Fibroblast of lung (primary cell): Measurements from ENCODE around the gene OR5V1. TPM values are rescaled to one million over a fixed set of nuclear protein-coding genes. Genes with fewer than 3 reads are reported as not detected.

Experiments used
- DNase-seq, 2 donors: peaks; one replicate each; pipeline versions ENCODE4 v3.0.0 to v3.0.0-alpha.2; 2010; ENCODE audit warnings: low read depth in 2 of 2
- H2AFZ ChIP-seq: 2 replicates; pipeline ENCODE4 v1.5.1; 2012; ENCODE audit warnings: low read length, control low read depth, inconsistent platforms
- H3K27ac ChIP-seq: 2 replicates; pipeline ENCODE4 v1.5.1; 2011; ENCODE audit warnings: low read length, control low read depth; ENCODE audit not compliant: insufficient read depth
- H3K27me3 ChIP-seq: 2 replicates; pipeline ENCODE4 v1.5.1; 2011; ENCODE audit warnings: mild to moderate bottlenecking, low read length; ENCODE audit not compliant: control insufficient read depth, insufficient read depth
- H3K36me3 ChIP-seq: 2 replicates; pipeline ENCODE4 v1.5.1; 2011; ENCODE audit warnings: low read length; ENCODE audit not compliant: control insufficient read depth, insufficient read depth
- H3K4me1 ChIP-seq: 2 replicates; pipeline ENCODE4 v1.5.1; 2011; ENCODE audit warnings: low read length; ENCODE audit not compliant: control insufficient read depth, insufficient read depth; ENCODE audit errors: extremely low read depth
- H3K4me2 ChIP-seq: 2 replicates; pipeline ENCODE4 v1.5.1; 2011; ENCODE audit warnings: low read length, control low read depth; ENCODE audit not compliant: insufficient read depth; ENCODE audit errors: extremely low read depth
- H3K4me3 ChIP-seq, 4 experiments: fragments of 200-600 bp in 1 of 4; sonication (generic) in 1 of 4; replicated peaks in 1 of 4; 2 replicates each; pipeline ENCODE4 v1.5.1; 2011 to 2016; ENCODE audit warnings: low read length in 4 of 4, low read depth in 3 of 4, mild to moderate bottlenecking in 3 of 4, control low read depth in 2 of 4, inconsistent platforms in 1 of 4, mixed read lengths in 1 of 4; ENCODE audit not compliant: insufficient read depth in 1 of 4; ENCODE audit errors: control extremely low read depth in 1 of 4
- H3K79me2 ChIP-seq: 2 replicates; pipeline ENCODE4 v1.5.1; 2012; ENCODE audit warnings: mild to moderate bottlenecking, low read length, inconsistent platforms; ENCODE audit not compliant: control insufficient read depth, insufficient read depth
- H3K9ac ChIP-seq: 2 replicates; pipeline ENCODE4 v1.5.1; 2011; ENCODE audit warnings: mild to moderate bottlenecking, low read length, control low read depth; ENCODE audit not compliant: insufficient read depth
- H3K9me3 ChIP-seq: 2 replicates; pipeline ENCODE4 v1.5.1; 2012; ENCODE audit warnings: low read depth, low read length; ENCODE audit not compliant: control insufficient read depth, insufficient read depth
- H4K20me1 ChIP-seq: 2 replicates; pipeline ENCODE4 v1.5.1; 2011; ENCODE audit warnings: low read length; ENCODE audit not compliant: control insufficient read depth, insufficient read depth; ENCODE audit errors: extremely low read depth
- CTCF ChIP-seq, 2 donors: IDR thresholded peaks in 1 of 2; conservative IDR thresholded peaks in 1 of 2; 1 replicate in 1 of 2; 2 replicates in 1 of 2; pipeline ENCODE4 v1.5.1; 2011 to 2012; ENCODE audit warnings: low read length in 2 of 2, control low read depth in 1 of 2, inconsistent platforms in 1 of 2, low read depth in 1 of 2, mild to moderate bottlenecking in 1 of 2
- EZH2 ChIP-seq: IDR thresholded peaks from 2 replicates; pipeline ENCODE4 v1.5.1; 2012; ENCODE audit warnings: low read length, control low read depth, mild to moderate bottlenecking; ENCODE audit errors: missing control alignments
- polyA minus RNA-seq: library from RNA; depleted of rRNA, polyadenylated mRNA; stranded (reverse); fragments of >200 nt; gene quantifications from 2 replicates; pipeline ENCODE4 v1.2.3, GENCODE V29; 2011; ENCODE audit warnings: low replicate concordance
- polyA plus RNA-seq, 2 donors: library from polyadenylated mRNA; depleted of rRNA in 1 of 2; stranded (reverse) in 1 of 2; unstranded in 1 of 2; fragments of >200 nt; gene quantifications; 2 replicates each; pipeline ENCODE4 v1.2.1, GENCODE V29; 2011 to 2012; ENCODE audit warnings: missing spikeins in 1 of 2
- total RNA-seq: library from RNA; depleted of rRNA; stranded (reverse); fragments of >200 nt; gene quantifications from 2 replicates; pipeline ENCODE4 v1.2.1, GENCODE V29; 2014

The OR5V1 gene
- total RNA-seq (not detected in 2 replicates), polyA plus RNA-seq (not detected in 2 replicates), polyA minus RNA-seq (not detected in 2 replicates)
- not detected in 2 replicates for polyA plus RNA-seq (2012)

GRCh38 chr6:29368765-29369164, at the start of gene OR5V1:
Gene OR5V1 (minus strand): TSS chr6:29368865. CDS start chr6:29356195, 12,670 bp downstream.
- Histone ChIP-seq H2AFZ (no peak within 1 kb of the TSS), H3K27me3 (no peaks in the 10 kb centered on the region), H3K36me3 (no peaks in the 10 kb centered on the region), H3K4me2 (no peak within 1 kb of the TSS), H3K27ac (no peak within 1 kb of the TSS), H3K4me3 (no peak within 1 kb of the TSS), H3K9me3 (no peaks in the 10 kb centered on the region), H3K9ac (no peak within 1 kb of the TSS), H3K79me2 (no peaks in the 10 kb centered on the region), H3K4me1 (no peaks in the 10 kb centered on the region), H4K20me1 (no peaks in the 10 kb centered on the region)
- no peak for DNase-seq
- TF ChIP-seq EZH2 (no peak), CTCF (conservative IDR thresholded peaks at IDR 0.05 in 1 of 2, IDR thresholded peaks at IDR 0.05 in 1 of 2; ENCODE audit: low read depth in 1 of 2, low read length in 2 of 2) (no peak)

- Histone ChIP-seq H4K20me1 (no peaks in the 10 kb centered on the region), H2AFZ (no peak within 1 kb of the TSS), H3K27ac (no peak within 1 kb of the TSS), H3K79me2 (no peaks in the 10 kb centered on the region), H3K4me2 (no peak within 1 kb of the TSS), H3K4me3 (no peak within 1 kb of the TSS), H3K27me3 (no peaks in the 10 kb centered on the region), H3K9me3 (no peaks in the 10 kb centered on the region), H3K4me1 (no peaks in the 10 kb centered on the region), H3K36me3 (no peaks in the 10 kb centered on the region), H3K9ac (no peak within 1 kb of the TSS)
- DNase-seq, result no peak
- TF ChIP-seq EZH2 (no peak), CTCF (conservative IDR thresholded peaks at IDR 0.05 in 1 of 2, IDR thresholded peaks at IDR 0.05 in 1 of 2; ENCODE audit: low read depth in 1 of 2, low read length in 2 of 2) (no peak)
Measured at GRCh38 chr6:29414588-29414987, 45.9 kb upstream of the OR5V1 start, which contains the start of gene OR12D1. Gene OR12D1 (plus strand): TSS chr6:29414928.

GRCh38 chr6:29403801-29404200, 35.1 kb upstream of the OR5V1 start:
- Histone ChIP-seq H3K79me2 (no peaks in the 10 kb centered on the region), H3K4me3 (no peak overlapping the region), H3K9ac (no peak overlapping the region), H3K4me1 (no peaks in the 10 kb centered on the region), H3K27ac (no peak overlapping the region), H4K20me1 (no peaks in the 10 kb centered on the region), H3K27me3 (no peaks in the 10 kb centered on the region), H2AFZ (no peak overlapping the region), H3K4me2 (no peak overlapping the region), H3K9me3 (no peaks in the 10 kb centered on the region), H3K36me3 (no peaks in the 10 kb centered on the region)
- DNase-seq, result no peak
- TF ChIP-seq EZH2, result no peak
- no peak for TF ChIP-seq CTCF (conservative IDR thresholded peaks at IDR 0.05 in 1 of 2, IDR thresholded peaks at IDR 0.05 in 1 of 2; ENCODE audit: low read depth in 1 of 2, low read length in 2 of 2)
